Measurements from ENCODE around the gene HERC6.

- TF ChIP-seq CTCF (IDR thresholded peaks at IDR 0.05) (no peak), POLR2A (IDR thresholded peaks at IDR 0.05) (no peak)
Measured at GRCh38 chr4:88481537-88481936, 102.9 kb downstream of the HERC6 start.

Data from body of pancreas (tissue), 4 donors.